CD14-positive monocyte (primary cell): ENCODE results near the gene POLD2. TPM values are rescaled to one million over a fixed set of nuclear protein-coding genes. Genes with fewer than 3 reads are reported as not detected.
"Not testable (repeated sequence)": the region's sequence is repeated elsewhere in the genome, so short reads cannot be mapped to it uniquely, and the experiment has no call there.

Source experiments
- DNase-seq, 3 donors: peaks; one replicate each; pipeline ENCODE4 v3.0.0-alpha.2; 2011 to 2022
- H2AFZ ChIP-seq: 2 replicates; pipeline ENCODE4 v1.6.0; 2012; ENCODE audit warnings: mild to moderate bottlenecking, low read depth, low read length, inconsistent platforms; ENCODE audit not compliant: insufficient read depth, poor library complexity, severe bottlenecking
- H3K27ac ChIP-seq, 2 donors: 1 replicate in 1 of 2; 2 replicates in 1 of 2; pipeline ENCODE4 v1.5.1; 2012 to 2013; ENCODE audit warnings: low read length in 2 of 2, control low read depth in 1 of 2, inconsistent platforms in 1 of 2, low read depth in 1 of 2, mild to moderate bottlenecking in 1 of 2
- H3K27me3 ChIP-seq, 2 donors: one replicate each; pipeline versions ENCODE4 v1.6.0 to v1.6.1; 2011 to 2013; ENCODE audit warnings: low read length in 2 of 2; ENCODE audit not compliant: control insufficient read depth in 2 of 2, insufficient read depth in 2 of 2
- H3K36me3 ChIP-seq, 2 donors: replicated peaks in 1 of 2; 1 replicate in 1 of 2; 2 replicates in 1 of 2; pipeline versions ENCODE4 v1.5.1 to v1.6.1; 2012 to 2013; ENCODE audit warnings: low read length in 2 of 2, control low read depth in 1 of 2, inconsistent platforms in 1 of 2, mild to moderate bottlenecking in 1 of 2; ENCODE audit not compliant: insufficient read depth in 2 of 2, control insufficient read depth in 1 of 2
- H3K4me1 ChIP-seq, 2 donors: 1 replicate in 1 of 2; 2 replicates in 1 of 2; pipeline versions ENCODE4 v1.5.1 to v1.6.1; 2012 to 2013; ENCODE audit warnings: low read length in 2 of 2, control low read depth in 1 of 2, inconsistent platforms in 1 of 2, mild to moderate bottlenecking in 1 of 2, moderate library complexity in 1 of 2; ENCODE audit not compliant: insufficient read depth in 2 of 2, control insufficient read depth in 1 of 2
- H3K4me2 ChIP-seq: replicated peaks from 2 replicates; pipeline ENCODE3; 2012; ENCODE audit warnings: low read length, moderate library complexity, mild to moderate bottlenecking; ENCODE audit not compliant: poor library complexity, severe bottlenecking; ENCODE audit errors: extremely low read depth
- H3K4me3 ChIP-seq, 3 experiments: fragments of 200-600 bp in 1 of 3; sonication (generic) in 1 of 3; replicated peaks in 1 of 3; 1 replicate in 2 of 3; 2 replicates in 1 of 3; pipeline ENCODE4 v1.5.1; 2011 to 2013; ENCODE audit warnings: low read length in 3 of 3, mild to moderate bottlenecking in 3 of 3, control low read depth in 2 of 3, low read depth in 2 of 3, inconsistent platforms in 1 of 3, moderate library complexity in 1 of 3
- H3K79me2 ChIP-seq: 2 replicates; pipeline ENCODE4 v1.6.0; 2012; ENCODE audit warnings: mild to moderate bottlenecking, control low read depth, inconsistent platforms, low read length, moderate library complexity; ENCODE audit not compliant: insufficient read depth
- H3K9ac ChIP-seq: 2 replicates; pipeline ENCODE4 v1.6.0; 2017; ENCODE audit warnings: low read length, mild to moderate bottlenecking; ENCODE audit not compliant: insufficient read depth, poor library complexity, severe bottlenecking
- H3K9me3 ChIP-seq, 2 donors: replicated peaks in 1 of 2; 1 replicate in 1 of 2; 2 replicates in 1 of 2; pipeline versions ENCODE4 v1.5.1 to v1.6.1; 2012 to 2013; ENCODE audit warnings: low read length in 2 of 2, control low read depth in 1 of 2; ENCODE audit not compliant: control insufficient read depth in 1 of 2, insufficient read depth in 1 of 2
- H4K20me1 ChIP-seq: 2 replicates; pipeline ENCODE4 v1.6.0; 2012; ENCODE audit warnings: mild to moderate bottlenecking, low read length, control low read depth, moderate library complexity; ENCODE audit not compliant: insufficient read depth
- H3K27ac Mint-ChIP-seq, 7 donors: one replicate each; pipeline ENCODE4 v1.8.0; 2020; ENCODE audit warnings: mild to moderate bottlenecking in 7 of 7, mixed read lengths in 7 of 7, moderate library complexity in 6 of 7, inconsistent platforms in 2 of 7
- H3K27me3 Mint-ChIP-seq, 3 donors: one replicate each; pipeline ENCODE4 v1.8.0; 2021 to 2022; ENCODE audit warnings: low read depth in 3 of 3, mild to moderate bottlenecking in 3 of 3, mixed read lengths in 3 of 3, moderate library complexity in 3 of 3, inconsistent platforms in 1 of 3
- H3K36me3 Mint-ChIP-seq, 2 donors: one replicate each; pipeline ENCODE4 v1.8.0; 2020; ENCODE audit warnings: mixed read lengths in 2 of 2, inconsistent platforms in 1 of 2, mild to moderate bottlenecking in 1 of 2
- H3K4me1 Mint-ChIP-seq: one replicate; pipeline ENCODE4 v1.8.0; 2020; ENCODE audit warnings: mild to moderate bottlenecking, mixed read lengths
- H3K4me3 Mint-ChIP-seq, 2 donors: one replicate each; pipeline ENCODE4 v1.8.0; 2020; ENCODE audit warnings: mild to moderate bottlenecking in 2 of 2, mixed read lengths in 2 of 2, moderate library complexity in 1 of 2
- H3K9me3 Mint-ChIP-seq, 7 donors: one replicate each; pipeline ENCODE4 v1.8.0; 2020 to 2022; ENCODE audit warnings: mixed read lengths in 7 of 7, mild to moderate bottlenecking in 6 of 7, moderate library complexity in 6 of 7, inconsistent platforms in 2 of 7
- CTCF ChIP-seq: fragments of 200-600 bp; IDR thresholded peaks from one replicate; pipeline ENCODE4 v1.8.0; 2022; ENCODE audit warnings: antibody characterized with exemption, mild to moderate bottlenecking
- WGBS: methylation state at CpG from one replicate; pipeline ENCODE4 v1.1.5; 2013; ENCODE audit warnings: missing lambda C conversion rate; ENCODE audit not compliant: insufficient coverage; 5-methylcytosine and 5-hydroxymethylcytosine counted together
- intact Hi-C, 2 donors: fragments of 100-400 bp; cut with micrococcal nuclease; formaldehyde crosslinking; loops; one replicate each; pipeline versions ENCODE4 v1.15.0 to v1.15.1; 2023
- polyA plus RNA-seq, 3 donors: library from polyadenylated mRNA; depleted of rRNA in 1 of 3; unstranded in 2 of 3; stranded (reverse) in 1 of 3; fragments of 300-500 nt in 2 of 3; fragments of >200 nt in 1 of 3; fragmentation: Illumina TruSeq in 2 of 3; gene quantifications; 1 replicate in 2 of 3; 2 replicates in 1 of 3; pipeline ENCODE4 v1.2.3, GENCODE V29; 2012 to 2021

Gene POLD2
- polyA plus RNA-seq, 3 donors = 24.1 to 27.1 (median 25.7) TPM

- H3K9me3 ChIP-seq = peaks cover 0 to 12% of the 10 kb centered on the region in 2 donors
- H3K9ac ChIP-seq = no peak overlapping the region
- DNase-seq = no peak
- TF ChIP-seq CTCF = no peak
- Mint-ChIP-seq H3K9me3 (peaks cover 5 to 13% (median 10%) of the 10 kb centered on the region in 7 donors), H3K4me3 (no peak overlapping the region), H3K4me1 (peaks cover 3% of the 10 kb centered on the region), H3K36me3 (no peaks in the 10 kb centered on the region), H3K27ac (no peak overlapping the region), H3K27me3 (peaks cover 0 to 6% (median 0%) of the 10 kb centered on the region in 3 donors)
- H3K4me1 ChIP-seq = no peaks in the 10 kb centered on the region
- no peak overlapping the region for H3K27ac ChIP-seq
- no peaks in the 10 kb centered on the region for H3K36me3 ChIP-seq
- H3K4me3 ChIP-seq = no peak overlapping the region
- no peak overlapping the region for H3K4me2 ChIP-seq
- H4K20me1 ChIP-seq = no peaks in the 10 kb centered on the region
- intact Hi-C loops = no loop called here
- no peaks in the 10 kb centered on the region for H3K79me2 ChIP-seq
- H3K27me3 ChIP-seq = no peaks in the 10 kb centered on the region
- H2AFZ ChIP-seq = no peak overlapping the region
These were observed 49.0 kb upstream of the POLD2 start for GRCh38 chr7:44172352-44172751.

- H3K9ac ChIP-seq, H3K4me3 Mint-ChIP-seq, H4K20me1 ChIP-seq, H3K4me2 ChIP-seq, H3K27me3 ChIP-seq, H3K4me1 ChIP-seq, H3K79me2 ChIP-seq, H3K27ac Mint-ChIP-seq, H3K36me3 ChIP-seq, H3K4me1 Mint-ChIP-seq, intact Hi-C loops, H3K4me3 ChIP-seq, H2AFZ ChIP-seq, H3K27ac ChIP-seq, DNase-seq, H3K27me3 Mint-ChIP-seq, H3K36me3 Mint-ChIP-seq: not testable (repeated sequence)
- WGBS = 86% methylated on average over 3 of the region's 9 CpGs
- H3K9me3 ChIP-seq = peaks cover 0 to 12% of the 10 kb centered on the region in 2 donors
- peaks cover 5 to 13% (median 10%) of the 10 kb centered on the region in 7 donors for H3K9me3 Mint-ChIP-seq
These were observed 48.6 kb upstream of the POLD2 start for GRCh38 chr7:44171901-44172300.
